ENCODE measurements around the gene LGR6. TPM values are rescaled to one million over a fixed set of nuclear protein-coding genes. Genes with fewer than 3 reads are reported as not detected.

Gene LGR6
- total and polyA plus RNA-seq, 2 of the 4 experiments (the other 2 are of a cell fraction): not detected

DNA sequence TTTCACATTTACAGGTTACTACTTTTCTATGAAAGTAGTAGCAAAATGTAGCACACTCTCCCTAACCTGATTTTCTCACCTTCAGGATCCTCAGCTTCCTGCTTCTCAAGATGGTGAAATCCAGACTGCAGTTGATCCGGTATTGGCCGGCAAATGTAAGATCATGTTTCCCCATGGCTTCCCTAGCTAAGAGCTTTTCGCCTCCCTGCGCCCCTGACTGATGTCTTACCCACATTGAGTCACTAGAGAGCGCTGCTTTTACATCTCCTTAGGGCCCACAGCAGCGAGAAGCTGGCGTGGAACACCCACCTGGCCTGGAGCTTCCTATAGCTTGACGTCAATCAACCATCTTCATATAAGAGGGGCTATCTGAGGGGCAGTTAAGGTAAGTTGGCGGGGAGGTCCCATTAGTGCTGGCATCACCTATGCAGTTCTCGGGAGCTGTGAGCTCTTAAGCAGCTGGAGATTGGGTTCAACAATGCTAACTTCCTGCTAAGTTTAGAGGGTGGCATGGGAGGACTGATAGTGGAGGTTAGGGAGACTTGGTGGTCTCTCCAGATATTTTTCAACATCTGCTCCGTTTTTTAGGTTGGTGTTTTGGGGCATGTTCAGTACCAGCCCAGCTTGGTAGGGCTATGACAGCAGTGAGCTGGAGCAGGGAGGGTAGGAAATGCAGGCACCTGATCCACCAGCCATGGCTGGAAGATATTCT, 38.7 kb upstream of the LGR6 start:
- no peak overlapping the region for H3K27ac ChIP-seq (ENCODE audit: insufficient read depth, low read length)

More for the DNA sequence above, 38.7 kb upstream of the LGR6 start:
- DNase-seq (peak; percentile 76), ATAC-seq (ENCODE audit: low read depth) (peak; percentile 90)
- no peaks in the 10 kb centered on the region for H3K9me1 ChIP-seq (ENCODE audit: insufficient read depth, low read length)
- no peak overlapping the region for H4K91ac ChIP-seq (ENCODE audit: insufficient read depth, low read depth, low read length)
- H3K4ac ChIP-seq (ENCODE audit: low read depth, low read length): no peak overlapping the region
- no peak overlapping the region for H2BK120ac ChIP-seq (ENCODE audit: low read depth, low read length)
- H3K4me2 ChIP-seq (ENCODE audit: low read depth, low read length): no peak overlapping the region
- intact Hi-C loops (cut with micrococcal nuclease) (no loop called here), in situ Hi-C loops (cut with MboI; ENCODE audit: low sequenced_read_pairs) (no loop called here), dilution Hi-C loops (cut with HindIII; ENCODE audit: low sequenced_read_pairs, unreplicated experiment) (no loop called here)
- WGBS, 2 experiments (ENCODE audit: extremely low coverage in 2 of 2, insufficient read length in 1 of 2): 13% methylated on average over 3 of the region's 11 CpGs; no CpG with 5 or more reads in 1 of the 2 experiments
- H3K9ac ChIP-seq (ENCODE audit: low read depth, low read length): no peak overlapping the region
- no peaks in the 10 kb centered on the region for H3K4me1 ChIP-seq (ENCODE audit: control insufficient read depth, insufficient read depth, low read length)
- TF ChIP-seq MAFK (IDR thresholded peaks at IDR 0.05; ENCODE audit: low read depth, low read length): no peak
- TF ChIP-seq BHLHE40 (IDR thresholded peaks at IDR 0.05; ENCODE audit: low read depth, low read length): no peak
- TF ChIP-seq NFE2L2 (IDR thresholded peaks at IDR 0.05; ENCODE audit: low read depth, low read length): no peak
- no peak for TF ChIP-seq FOS (IDR thresholded peaks at IDR 0.05; ENCODE audit: low read depth, low read length)
- no peak for TF ChIP-seq CEBPB (IDR thresholded peaks at IDR 0.05; ENCODE audit: low read depth, low read length)
- TF ChIP-seq, protein P1, sequence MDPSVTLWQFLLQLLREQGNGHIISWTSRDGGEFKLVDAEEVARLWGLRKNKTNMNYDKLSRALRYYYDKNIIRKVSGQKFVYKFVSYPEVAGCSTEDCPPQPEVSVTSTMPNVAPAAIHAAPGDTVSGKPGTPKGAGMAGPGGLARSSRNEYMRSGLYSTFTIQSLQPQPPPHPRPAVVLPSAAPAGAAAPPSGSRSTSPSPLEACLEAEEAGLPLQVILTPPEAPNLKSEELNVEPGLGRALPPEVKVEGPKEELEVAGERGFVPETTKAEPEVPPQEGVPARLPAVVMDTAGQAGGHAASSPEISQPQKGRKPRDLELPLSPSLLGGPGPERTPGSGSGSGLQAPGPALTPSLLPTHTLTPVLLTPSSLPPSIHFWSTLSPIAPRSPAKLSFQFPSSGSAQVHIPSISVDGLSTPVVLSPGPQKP (IDR thresholded peaks at IDR 0.05; ENCODE audit: borderline replicate concordance, low read depth, low read length): no peak
- TF ChIP-seq CHD1 (IDR thresholded peaks at IDR 0.05; ENCODE audit: low read depth, low read length): no peak
- TF ChIP-seq, protein P2, sequence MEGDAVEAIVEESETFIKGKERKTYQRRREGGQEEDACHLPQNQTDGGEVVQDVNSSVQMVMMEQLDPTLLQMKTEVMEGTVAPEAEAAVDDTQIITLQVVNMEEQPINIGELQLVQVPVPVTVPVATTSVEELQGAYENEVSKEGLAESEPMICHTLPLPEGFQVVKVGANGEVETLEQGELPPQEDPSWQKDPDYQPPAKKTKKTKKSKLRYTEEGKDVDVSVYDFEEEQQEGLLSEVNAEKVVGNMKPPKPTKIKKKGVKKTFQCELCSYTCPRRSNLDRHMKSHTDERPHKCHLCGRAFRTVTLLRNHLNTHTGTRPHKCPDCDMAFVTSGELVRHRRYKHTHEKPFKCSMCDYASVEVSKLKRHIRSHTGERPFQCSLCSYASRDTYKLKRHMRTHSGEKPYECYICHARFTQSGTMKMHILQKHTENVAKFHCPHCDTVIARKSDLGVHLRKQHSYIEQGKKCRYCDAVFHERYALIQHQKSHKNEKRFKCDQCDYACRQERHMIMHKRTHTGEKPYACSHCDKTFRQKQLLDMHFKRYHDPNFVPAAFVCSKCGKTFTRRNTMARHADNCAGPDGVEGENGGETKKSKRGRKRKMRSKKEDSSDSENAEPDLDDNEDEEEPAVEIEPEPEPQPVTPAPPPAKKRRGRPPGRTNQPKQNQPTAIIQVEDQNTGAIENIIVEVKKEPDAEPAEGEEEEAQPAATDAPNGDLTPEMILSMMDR (conservative IDR thresholded peaks at IDR 0.05; ENCODE audit: low read depth, low read length): peak; percentile 52
- peak; percentile 32; the same call in 1 of the 2 replicates for TF ChIP-seq RAD21 (IDR thresholded peaks at IDR 0.05; ENCODE audit: low read length)
- no TSS peak for BruUV-seq (replicated peaks)
- H2BK20ac ChIP-seq (ENCODE audit: low read depth, low read length): no peak overlapping the region
- H3K23ac ChIP-seq (ENCODE audit: low read depth, low read length): no peak overlapping the region
- H2BK15ac ChIP-seq (ENCODE audit: low read depth, low read length): no peak overlapping the region
- no peaks in the 10 kb centered on the region for H3K79me1 ChIP-seq (ENCODE audit: low read depth in 1 of 2, low read length in 2 of 2)
- no peaks in the 10 kb centered on the region for H3K36me3 ChIP-seq (ENCODE audit: control insufficient read depth, insufficient read depth, low read length)
- no peak overlapping the region for H2AK5ac ChIP-seq (ENCODE audit: low read depth, low read length)
- ChIA-PET POLR2A (ENCODE audit: unreplicated experiment) (no interaction called here), CTCF (interaction anchor here (0.6 to 1.4 kb wide), 6 partner anchors 9 to 1969 kb away, joined by 3 to 5 read pairs (median 3); no protein-coding TSS in a partner anchor)
- H4K8ac ChIP-seq (ENCODE audit: low read depth in 2 of 2, low read length in 2 of 2): no peak overlapping the region
- H3K56ac ChIP-seq (ENCODE audit: extremely low read depth, insufficient read depth, low read length): no peak overlapping the region
- H2AK9ac ChIP-seq (replicated peaks; ENCODE audit: low read depth, low read length, poor library complexity): no peak overlapping the region
- no peak overlapping the region for H3K14ac ChIP-seq (replicated peaks; ENCODE audit: low read depth, low read length)
- no peak overlapping the region for H3K18ac ChIP-seq (ENCODE audit: low read depth, low read length)
- H2AFZ ChIP-seq (replicated peaks; ENCODE audit: low read length, poor library complexity): peak overlapping the region; percentile 8
- no peaks in the 10 kb centered on the region for H3K9me3 ChIP-seq (ENCODE audit: control insufficient read depth, insufficient read depth, low read length)
- no peak overlapping the region for H4K5ac ChIP-seq (ENCODE audit: low read depth, low read length)
- H3K27me3 ChIP-seq (ENCODE audit: control insufficient read depth, insufficient read depth, low read length): peaks cover 25% of the 10 kb centered on the region
- no peak overlapping the region for H3K4me3 ChIP-seq (ENCODE audit: insufficient read depth, low read depth, low read length)
- no peak overlapping the region for H2BK5ac ChIP-seq (ENCODE audit: low read depth, low read length, poor library complexity, severe bottlenecking)
- no peaks in the 10 kb centered on the region for H4K20me1 ChIP-seq (ENCODE audit: insufficient read depth, low read length)
